Measurements from ENCODE around the gene MED9.

DNA sequence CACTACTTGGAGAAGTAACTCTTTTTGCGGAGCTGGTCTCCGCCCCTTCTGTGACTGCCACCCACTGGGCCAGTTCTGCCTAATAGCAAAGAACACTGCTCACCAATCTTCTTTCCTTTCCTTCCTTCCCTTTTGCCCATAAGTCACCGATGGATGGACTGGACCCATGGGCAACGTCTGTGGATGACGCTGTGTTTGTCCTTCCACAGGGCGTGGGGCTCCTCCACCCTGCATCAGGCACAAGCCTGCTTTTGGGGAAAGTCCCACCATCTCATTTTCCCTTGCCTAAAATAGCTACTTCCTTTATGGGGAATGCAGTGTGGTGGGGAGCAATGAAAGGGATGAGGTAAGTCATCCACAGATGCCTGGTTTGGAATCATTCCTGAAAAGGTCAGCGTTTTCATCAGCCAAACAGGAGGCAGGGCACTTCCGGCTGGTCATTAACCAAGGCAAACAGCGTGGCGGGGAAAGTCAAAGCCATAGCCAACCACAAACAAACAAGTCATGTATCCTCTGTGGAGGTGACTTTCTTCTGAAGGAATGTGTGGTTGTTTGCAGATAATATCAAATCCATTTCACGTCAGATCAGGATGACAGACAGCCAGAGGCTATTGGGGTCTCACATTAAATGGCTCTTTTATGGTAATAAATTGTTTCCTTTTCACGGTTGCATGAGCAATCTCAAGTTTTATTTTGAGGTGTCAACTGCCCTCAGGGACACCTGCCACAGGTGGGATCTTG is 30.7 kb upstream of the MED9 start:
- TF ChIP-seq, protein P1, sequence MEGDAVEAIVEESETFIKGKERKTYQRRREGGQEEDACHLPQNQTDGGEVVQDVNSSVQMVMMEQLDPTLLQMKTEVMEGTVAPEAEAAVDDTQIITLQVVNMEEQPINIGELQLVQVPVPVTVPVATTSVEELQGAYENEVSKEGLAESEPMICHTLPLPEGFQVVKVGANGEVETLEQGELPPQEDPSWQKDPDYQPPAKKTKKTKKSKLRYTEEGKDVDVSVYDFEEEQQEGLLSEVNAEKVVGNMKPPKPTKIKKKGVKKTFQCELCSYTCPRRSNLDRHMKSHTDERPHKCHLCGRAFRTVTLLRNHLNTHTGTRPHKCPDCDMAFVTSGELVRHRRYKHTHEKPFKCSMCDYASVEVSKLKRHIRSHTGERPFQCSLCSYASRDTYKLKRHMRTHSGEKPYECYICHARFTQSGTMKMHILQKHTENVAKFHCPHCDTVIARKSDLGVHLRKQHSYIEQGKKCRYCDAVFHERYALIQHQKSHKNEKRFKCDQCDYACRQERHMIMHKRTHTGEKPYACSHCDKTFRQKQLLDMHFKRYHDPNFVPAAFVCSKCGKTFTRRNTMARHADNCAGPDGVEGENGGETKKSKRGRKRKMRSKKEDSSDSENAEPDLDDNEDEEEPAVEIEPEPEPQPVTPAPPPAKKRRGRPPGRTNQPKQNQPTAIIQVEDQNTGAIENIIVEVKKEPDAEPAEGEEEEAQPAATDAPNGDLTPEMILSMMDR (IDR thresholded peaks at IDR 0.05) = no peak
- TF ChIP-seq MXI1 (IDR thresholded peaks at IDR 0.05; ENCODE audit: low read depth, low read length) = no peak
- TF ChIP-seq, protein P2, sequence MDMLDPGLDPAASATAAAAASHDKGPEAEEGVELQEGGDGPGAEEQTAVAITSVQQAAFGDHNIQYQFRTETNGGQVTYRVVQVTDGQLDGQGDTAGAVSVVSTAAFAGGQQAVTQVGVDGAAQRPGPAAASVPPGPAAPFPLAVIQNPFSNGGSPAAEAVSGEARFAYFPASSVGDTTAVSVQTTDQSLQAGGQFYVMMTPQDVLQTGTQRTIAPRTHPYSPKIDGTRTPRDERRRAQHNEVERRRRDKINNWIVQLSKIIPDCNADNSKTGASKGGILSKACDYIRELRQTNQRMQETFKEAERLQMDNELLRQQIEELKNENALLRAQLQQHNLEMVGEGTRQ (IDR thresholded peaks at IDR 0.05; ENCODE audit: borderline replicate concordance, low read depth, low read length) = no peak
- TF ChIP-seq, protein P3, sequence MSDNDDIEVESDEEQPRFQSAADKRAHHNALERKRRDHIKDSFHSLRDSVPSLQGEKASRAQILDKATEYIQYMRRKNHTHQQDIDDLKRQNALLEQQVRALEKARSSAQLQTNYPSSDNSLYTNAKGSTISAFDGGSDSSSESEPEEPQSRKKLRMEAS (IDR thresholded peaks at IDR 0.05; ENCODE audit: low read depth) = no peak
- TF ChIP-seq TAF1 (IDR thresholded peaks at IDR 0.05; ENCODE audit: borderline replicate concordance, low read depth, low read length) = no peak
- no peak for TF ChIP-seq POLR2AphosphoS5 (IDR thresholded peaks at IDR 0.05; ENCODE audit: low read depth, low read length)
- TF ChIP-seq, protein P4, sequence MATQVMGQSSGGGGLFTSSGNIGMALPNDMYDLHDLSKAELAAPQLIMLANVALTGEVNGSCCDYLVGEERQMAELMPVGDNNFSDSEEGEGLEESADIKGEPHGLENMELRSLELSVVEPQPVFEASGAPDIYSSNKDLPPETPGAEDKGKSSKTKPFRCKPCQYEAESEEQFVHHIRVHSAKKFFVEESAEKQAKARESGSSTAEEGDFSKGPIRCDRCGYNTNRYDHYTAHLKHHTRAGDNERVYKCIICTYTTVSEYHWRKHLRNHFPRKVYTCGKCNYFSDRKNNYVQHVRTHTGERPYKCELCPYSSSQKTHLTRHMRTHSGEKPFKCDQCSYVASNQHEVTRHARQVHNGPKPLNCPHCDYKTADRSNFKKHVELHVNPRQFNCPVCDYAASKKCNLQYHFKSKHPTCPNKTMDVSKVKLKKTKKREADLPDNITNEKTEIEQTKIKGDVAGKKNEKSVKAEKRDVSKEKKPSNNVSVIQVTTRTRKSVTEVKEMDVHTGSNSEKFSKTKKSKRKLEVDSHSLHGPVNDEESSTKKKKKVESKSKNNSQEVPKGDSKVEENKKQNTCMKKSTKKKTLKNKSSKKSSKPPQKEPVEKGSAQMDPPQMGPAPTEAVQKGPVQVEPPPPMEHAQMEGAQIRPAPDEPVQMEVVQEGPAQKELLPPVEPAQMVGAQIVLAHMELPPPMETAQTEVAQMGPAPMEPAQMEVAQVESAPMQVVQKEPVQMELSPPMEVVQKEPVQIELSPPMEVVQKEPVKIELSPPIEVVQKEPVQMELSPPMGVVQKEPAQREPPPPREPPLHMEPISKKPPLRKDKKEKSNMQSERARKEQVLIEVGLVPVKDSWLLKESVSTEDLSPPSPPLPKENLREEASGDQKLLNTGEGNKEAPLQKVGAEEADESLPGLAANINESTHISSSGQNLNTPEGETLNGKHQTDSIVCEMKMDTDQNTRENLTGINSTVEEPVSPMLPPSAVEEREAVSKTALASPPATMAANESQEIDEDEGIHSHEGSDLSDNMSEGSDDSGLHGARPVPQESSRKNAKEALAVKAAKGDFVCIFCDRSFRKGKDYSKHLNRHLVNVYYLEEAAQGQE (IDR thresholded peaks at IDR 0.05; ENCODE audit: low read depth, low read length) = no peak
- TF ChIP-seq GABPA (IDR thresholded peaks at IDR 0.05; ENCODE audit: low read depth) = no peak
- no peak for TF ChIP-seq CHD2 (IDR thresholded peaks at IDR 0.05; ENCODE audit: low read length, partially characterized antibody)
- no peak for TF ChIP-seq FOXJ3 (CRISPR knock-in tag; IDR thresholded peaks at IDR 0.05)
- TF ChIP-seq YY1 (IDR thresholded peaks at IDR 0.05; ENCODE audit: low read depth) = no peak
- TF ChIP-seq RXRA (IDR thresholded peaks at IDR 0.05; ENCODE audit: borderline replicate concordance, low read depth) = no peak; the same call in 1 of the 2 replicates
